B cell (primary cell): ENCODE results near the gene CTIF. TPM values are rescaled to one million over a fixed set of nuclear protein-coding genes. Genes with fewer than 3 reads are reported as not detected.

Source experiments
- ATAC-seq: fragments of 200-7000 bp; cut with Tn5 transposase; one replicate; pipeline ENCODE4 v1.10.0; 2021; ENCODE audit warnings: low read depth, mild to moderate bottlenecking, moderate number of reproducible peaks, moderate library complexity
- CTCF ChIA-PET: fragments of 350-600 bp; sonication (Branson Sonifier 250); formaldehyde crosslinking; loops from one replicate; lab custom pipeline; 2021; ENCODE audit warnings: antibody characterized with exemption, inconsistent platforms; lab: Charles Lee
- POLR2A ChIA-PET: fragments of 350-600 bp; sonication (Branson Sonifier 250); formaldehyde crosslinking; loops from one replicate; lab custom pipeline; 2021; ENCODE audit warnings: antibody characterized with exemption; lab: Charles Lee
- DNase-seq: peaks from one replicate; pipeline ENCODE4 v3.0.0; 2013
- H2AFZ ChIP-seq: 2 replicates; pipeline ENCODE4 v1.6.1; 2012; ENCODE audit warnings: mild to moderate bottlenecking, low read depth, low read length; ENCODE audit not compliant: insufficient read depth, poor library complexity, severe bottlenecking
- H3K27ac ChIP-seq, 2 donors: 1 replicate in 1 of 2; 2 replicates in 1 of 2; pipeline ENCODE4 v1.5.1; 2012 to 2013; ENCODE audit warnings: low read length in 2 of 2, mild to moderate bottlenecking in 2 of 2, moderate library complexity in 1 of 2
- H3K27me3 ChIP-seq, 4 experiments: fragments of 200-600 bp in 1 of 4; sonication (generic) in 1 of 4; replicated peaks in 1 of 4; 1 replicate in 2 of 4; 2 replicates in 2 of 4; pipeline versions ENCODE4 v1.6.1 to v1.7.0; 2013 to 2016; ENCODE audit warnings: low read length in 3 of 4, mild to moderate bottlenecking in 2 of 4, mixed read lengths in 1 of 4, moderate library complexity in 1 of 4; ENCODE audit not compliant: insufficient read depth in 4 of 4, control insufficient read depth in 3 of 4; ENCODE audit errors: control extremely low read depth in 1 of 4
- H3K36me3 ChIP-seq, 2 experiments: replicated peaks in 1 of 2; 1 replicate in 1 of 2; 2 replicates in 1 of 2; pipeline versions ENCODE4 v1.6.1 to v1.7.1; 2013; ENCODE audit warnings: low read length in 1 of 2; ENCODE audit not compliant: insufficient read depth in 2 of 2, control insufficient read depth in 1 of 2; ENCODE audit errors: control extremely low read depth in 1 of 2, extremely low read depth in 1 of 2
- H3K4me1 ChIP-seq, 2 donors: fragments of 200-600 bp in 1 of 2; sonication (generic) in 1 of 2; 1 replicate in 1 of 2; 2 replicates in 1 of 2; pipeline versions ENCODE4 v1.5.1 to v1.6.1; 2013 to 2017; ENCODE audit warnings: low read length in 2 of 2; ENCODE audit not compliant: control insufficient read depth in 2 of 2, insufficient read depth in 2 of 2
- H3K4me2 ChIP-seq: replicated peaks from 2 replicates; pipeline ENCODE3; 2012; ENCODE audit warnings: mild to moderate bottlenecking, low read depth, low read length; ENCODE audit not compliant: poor library complexity, severe bottlenecking
- H3K4me3 ChIP-seq, 5 experiments: fragments of 200-600 bp in 1 of 5; sonication (generic) in 1 of 5; 1 replicate in 3 of 5; 2 replicates in 2 of 5; pipeline versions ENCODE4 v1.5.1 to v1.7.0; 2011 to 2016; ENCODE audit warnings: low read length in 4 of 5, mild to moderate bottlenecking in 4 of 5, low read depth in 2 of 5, control low read depth in 1 of 5, moderate library complexity in 1 of 5; ENCODE audit not compliant: insufficient read depth in 1 of 5; ENCODE audit errors: control extremely low read depth in 1 of 5, extremely low read depth in 1 of 5
- H3K79me2 ChIP-seq: fragments of 200-600 bp; sonication (generic); one replicate; pipeline ENCODE4 v1.6.0; 2016; ENCODE audit warnings: low read length; ENCODE audit not compliant: control insufficient read depth, insufficient read depth
- H3K9ac ChIP-seq: fragments of 200-600 bp; sonication (generic); 2 replicates; pipeline ENCODE4 v1.6.1; 2017; ENCODE audit warnings: mild to moderate bottlenecking, low read length, moderate library complexity
- H3K9me3 ChIP-seq, 3 donors: one replicate each; pipeline versions ENCODE4 v1.6.1 to v1.7.1; 2013; ENCODE audit warnings: low read length in 2 of 3; ENCODE audit not compliant: control insufficient read depth in 2 of 3, insufficient read depth in 1 of 3; ENCODE audit errors: control extremely low read depth in 1 of 3
- H4K20me1 ChIP-seq: 2 replicates; pipeline ENCODE4 v1.6.0; 2012; ENCODE audit warnings: mild to moderate bottlenecking, low read length; ENCODE audit not compliant: insufficient read depth, control insufficient read depth, poor library complexity, severe bottlenecking
- H3K27ac Mint-ChIP-seq: one replicate; pipeline ENCODE4 v1.8.0; 2021; ENCODE audit warnings: mixed read lengths
- H3K27me3 Mint-ChIP-seq: one replicate; pipeline ENCODE4 v1.8.0; 2021; ENCODE audit warnings: mixed read lengths
- H3K4me1 Mint-ChIP-seq: one replicate; pipeline ENCODE4 v1.8.0; 2021; ENCODE audit warnings: mixed read lengths
- H3K4me3 Mint-ChIP-seq: one replicate; pipeline ENCODE4 v1.8.0; 2021; ENCODE audit warnings: mixed read lengths
- H3K9me3 Mint-ChIP-seq: one replicate; pipeline ENCODE4 v1.8.0; 2022; ENCODE audit warnings: mixed read lengths; ENCODE audit not compliant: insufficient read depth
- CTCF ChIP-seq: fragments of 200-600 bp; IDR thresholded peaks from one replicate; pipeline ENCODE4 v1.8.0; 2022; ENCODE audit warnings: antibody characterized with exemption, mild to moderate bottlenecking
- EZH2 ChIP-seq: IDR thresholded peaks from 2 replicates; pipeline ENCODE4 v1.6.1; 2012; ENCODE audit warnings: borderline replicate concordance, low read depth, mild to moderate bottlenecking, moderate library complexity, low read length; ENCODE audit not compliant: insufficient read depth, poor library complexity, severe bottlenecking
- WGBS: methylation state at CpG from one replicate; pipeline ENCODE4 v1.1.5; 2013; ENCODE audit warnings: missing lambda C conversion rate; ENCODE audit not compliant: insufficient coverage; 5-methylcytosine and 5-hydroxymethylcytosine counted together
- intact Hi-C: fragments of 100-400 bp; cut with micrococcal nuclease; formaldehyde crosslinking; loops from one replicate; pipeline ENCODE4 v1.10.0; 2022
- polyA plus RNA-seq: library from polyadenylated mRNA; depleted of rRNA; stranded (reverse); fragments of >200 nt; gene quantifications from 2 replicates; pipeline ENCODE4 v1.2.3, GENCODE V29; 2012
- total RNA-seq, 2 donors: library from RNA; stranded (reverse); fragments of 120-200 nt in 1 of 2; gene quantifications; 1 replicate in 1 of 2; 2 replicates in 1 of 2; pipeline versions ENCODE4 v1.2.3 to v1.2.4, GENCODE V29; 2013 to 2022

Gene CTIF
- total and polyA plus RNA-seq, 2 donors (not counting 1 experiment from before 2014, with no cell fraction given), result 3.6 to 16.2 TPM

DNA sequence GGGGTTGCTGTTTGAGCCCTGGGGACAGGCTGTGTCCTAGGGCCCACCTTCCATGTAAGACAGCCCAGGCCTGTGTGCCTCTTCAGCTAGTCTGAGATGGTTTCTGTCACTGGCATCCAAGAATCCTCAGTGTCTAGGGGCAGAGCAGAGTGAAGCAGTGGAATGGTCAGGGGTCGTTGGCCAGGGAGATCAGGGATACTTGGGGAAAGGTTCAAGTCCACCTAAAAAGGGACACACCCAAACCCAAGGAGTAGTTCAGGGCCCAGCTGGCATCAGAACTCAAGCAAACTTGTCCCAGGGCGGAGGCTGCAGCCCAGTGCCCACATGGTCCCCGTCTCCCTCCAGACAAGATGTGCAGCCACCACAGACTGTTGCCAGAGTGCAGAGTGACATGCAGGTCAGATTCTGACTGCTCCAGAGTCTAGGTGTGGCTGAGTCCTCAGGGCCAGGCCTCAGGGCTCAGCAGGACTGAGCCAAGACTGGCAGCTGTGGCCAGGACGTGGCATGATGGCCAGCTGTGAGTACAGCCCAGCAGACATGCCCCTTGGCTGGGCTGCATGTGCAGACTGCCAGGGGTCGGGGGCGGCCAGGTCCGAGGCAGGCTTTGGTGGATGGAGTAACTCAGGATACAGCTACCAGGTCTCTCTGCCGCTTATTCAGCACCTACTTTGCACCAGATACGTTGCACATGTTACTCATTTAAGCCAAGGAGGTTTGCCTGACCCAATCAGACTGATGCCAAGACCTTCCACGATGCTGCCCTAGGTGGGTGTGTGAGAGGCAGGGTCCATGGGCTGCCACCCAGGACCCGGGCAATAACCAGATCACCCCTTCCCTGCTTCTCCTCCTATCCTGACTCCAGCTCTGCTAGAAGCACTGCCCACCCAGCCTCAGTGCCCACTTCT, 265.4 kb downstream of the CTIF start:
- H3K9ac ChIP-seq, result no peak overlapping the region
- H3K79me2 ChIP-seq, result no peaks in the 10 kb centered on the region
- no peaks in the 10 kb centered on the region for H4K20me1 ChIP-seq
- no peak overlapping the region for H3K4me3 ChIP-seq
- Mint-ChIP-seq H3K9me3 (no peaks in the 10 kb centered on the region), H3K4me3 (no peak overlapping the region), H3K27ac (no peak overlapping the region), H3K27me3 (no peaks in the 10 kb centered on the region), H3K4me1 (peaks cover 39% of the 10 kb centered on the region)
- POLR2A ChIA-PET, result no interaction called here
- H3K27ac ChIP-seq, result no peak overlapping the region
- H3K9me3 ChIP-seq, result no peaks in the 10 kb centered on the region
- H3K4me1 ChIP-seq, result peaks cover 19 to 32% of the 10 kb centered on the region in 2 donors
- TF ChIP-seq EZH2 (no peak), CTCF (no peak)
- no peak overlapping the region for H2AFZ ChIP-seq
- ATAC-seq, result no peak
- DNase-seq, result no peak
- CTCF ChIA-PET, result no interaction called here
- H3K27me3 ChIP-seq, result no peaks in the 10 kb centered on the region
- H3K4me2 ChIP-seq, result no peak overlapping the region
- 93% methylated on average over 11 of the region's 11 CpGs for WGBS
- H3K36me3 ChIP-seq, result no peaks in the 10 kb centered on the region
- intact Hi-C loops, result no loop called here

- ChIA-PET CTCF (interaction anchor here (0.6 kb wide), 1 partner anchor 25 kb away, joined by 3 read pairs; no protein-coding TSS in a partner anchor), POLR2A (no interaction called here)
- Mint-ChIP-seq H3K4me3 (no peak overlapping the region), H3K27ac (no peak overlapping the region), H3K27me3 (no peaks in the 10 kb centered on the region), H3K4me1 (peaks cover 32% of the 10 kb centered on the region), H3K9me3 (no peaks in the 10 kb centered on the region)
- no peak overlapping the region for H3K27ac ChIP-seq
- WGBS, result 89% methylated on average over 6 of the region's 11 CpGs
- no peak for ATAC-seq
- H3K9ac ChIP-seq, result no peak overlapping the region
- no peak overlapping the region for H3K4me3 ChIP-seq
- no peaks in the 10 kb centered on the region for H3K9me3 ChIP-seq
- H3K4me1 ChIP-seq, result peaks cover 19 to 28% of the 10 kb centered on the region in 2 donors
- DNase-seq, result no peak
- no peaks in the 10 kb centered on the region for H4K20me1 ChIP-seq
- TF ChIP-seq CTCF (no peak), EZH2 (no peak)
- no peaks in the 10 kb centered on the region for H3K36me3 ChIP-seq
- H3K79me2 ChIP-seq, result no peaks in the 10 kb centered on the region
- no peak overlapping the region for H3K4me2 ChIP-seq
- no peaks in the 10 kb centered on the region for H3K27me3 ChIP-seq
- intact Hi-C loops, result no loop called here
- H2AFZ ChIP-seq, result no peak overlapping the region
Observed at GRCh38 chr18:48804856-48805610, 266.2 kb downstream of the CTIF start.
